DND-41 (cell line): ENCODE measurements around the gene ERG.

Source experiments
- EZH2 ChIP-seq: IDR thresholded peaks from 3 replicates; pipeline ENCODE4 v1.6.1; 2012; ENCODE audit warnings: borderline replicate concordance, low read depth, mild to moderate bottlenecking, moderate library complexity, low read length, inconsistent platforms; ENCODE audit not compliant: severe bottlenecking
- TF ChIP-seq, protein P1 (sequence below): IDR thresholded peaks from 2 replicates; pipeline ENCODE4 v1.5.1; 2012; ENCODE audit warnings: borderline replicate concordance, low read length, moderate library complexity, mild to moderate bottlenecking; ENCODE audit not compliant: poor library complexity, severe bottlenecking; ENCODE audit errors: extremely low read depth

DNA sequence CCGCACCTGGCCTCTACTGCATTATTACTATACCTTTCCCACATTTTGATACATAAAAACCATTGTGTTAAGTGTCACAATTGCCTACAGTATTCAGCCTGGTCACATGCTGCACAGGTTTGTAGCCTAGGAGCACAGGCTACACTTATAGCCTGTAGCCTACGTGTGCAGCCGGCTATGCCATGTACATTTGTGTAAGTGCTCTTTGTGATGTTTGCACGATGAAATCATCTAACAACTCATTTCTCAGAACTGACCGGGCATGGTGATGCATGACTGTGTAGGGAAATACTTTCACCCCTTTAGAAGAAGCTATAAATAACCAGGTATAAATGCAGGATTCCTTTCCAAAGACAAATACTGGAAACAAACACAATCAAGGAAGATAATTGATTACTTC lies 12.1 kb downstream of the ERG start:
- TF ChIP-seq, protein P1, sequence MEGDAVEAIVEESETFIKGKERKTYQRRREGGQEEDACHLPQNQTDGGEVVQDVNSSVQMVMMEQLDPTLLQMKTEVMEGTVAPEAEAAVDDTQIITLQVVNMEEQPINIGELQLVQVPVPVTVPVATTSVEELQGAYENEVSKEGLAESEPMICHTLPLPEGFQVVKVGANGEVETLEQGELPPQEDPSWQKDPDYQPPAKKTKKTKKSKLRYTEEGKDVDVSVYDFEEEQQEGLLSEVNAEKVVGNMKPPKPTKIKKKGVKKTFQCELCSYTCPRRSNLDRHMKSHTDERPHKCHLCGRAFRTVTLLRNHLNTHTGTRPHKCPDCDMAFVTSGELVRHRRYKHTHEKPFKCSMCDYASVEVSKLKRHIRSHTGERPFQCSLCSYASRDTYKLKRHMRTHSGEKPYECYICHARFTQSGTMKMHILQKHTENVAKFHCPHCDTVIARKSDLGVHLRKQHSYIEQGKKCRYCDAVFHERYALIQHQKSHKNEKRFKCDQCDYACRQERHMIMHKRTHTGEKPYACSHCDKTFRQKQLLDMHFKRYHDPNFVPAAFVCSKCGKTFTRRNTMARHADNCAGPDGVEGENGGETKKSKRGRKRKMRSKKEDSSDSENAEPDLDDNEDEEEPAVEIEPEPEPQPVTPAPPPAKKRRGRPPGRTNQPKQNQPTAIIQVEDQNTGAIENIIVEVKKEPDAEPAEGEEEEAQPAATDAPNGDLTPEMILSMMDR = no peak
- no peak for TF ChIP-seq EZH2
